Neural cell (in vitro differentiated cells): ENCODE results near the gene CNTNAP2. TPM values are rescaled to one million over a fixed set of nuclear protein-coding genes. Genes with fewer than 3 reads are reported as not detected.

ENCODE experiments used
- H2AFZ ChIP-seq: fragments of 200-600, 300-800 bp; sonication (generic), shearing (Covaris generic); 2 replicates; pipeline ENCODE4 v1.6.0; 2014; ENCODE audit warnings: low read depth, mild to moderate bottlenecking, antibody characterized with exemption, low read length, moderate library complexity
- H3F3A ChIP-seq: fragments of 200-600 bp; shearing (Covaris generic); 2 replicates; pipeline ENCODE4 v1.6.1; 2016; ENCODE audit warnings: mild to moderate bottlenecking, moderate library complexity, mixed read lengths, antibody characterized with exemption, low read length; ENCODE audit not compliant: insufficient read depth, poor library complexity, severe bottlenecking
- H3K27ac ChIP-seq: fragments of 200-600, 300-800 bp; sonication (generic), shearing (Covaris generic); 2 replicates; pipeline ENCODE4 v1.5.1; 2014; ENCODE audit warnings: mild to moderate bottlenecking, low read length, moderate library complexity
- H3K27me3 ChIP-seq: fragments of 300-800, 200-600 bp; sonication (generic), shearing (Covaris generic); 2 replicates; pipeline ENCODE4 v1.6.0; 2014; ENCODE audit warnings: mild to moderate bottlenecking, low read depth, low read length, moderate library complexity; ENCODE audit not compliant: insufficient read depth
- H3K36me3 ChIP-seq: fragments of 300-800, 200-600 bp; sonication (generic), shearing (Covaris generic); 2 replicates; pipeline ENCODE4 v1.5.1; 2014; ENCODE audit warnings: mild to moderate bottlenecking, antibody characterized with exemption, low read length, moderate library complexity; ENCODE audit not compliant: insufficient read depth
- H3K4me2 ChIP-seq: fragments of 300-800, 200-600 bp; sonication (generic), shearing (Covaris generic); 2 replicates; pipeline ENCODE4 v1.6.0; 2014; ENCODE audit warnings: mild to moderate bottlenecking, low read length
- H3K4me3 ChIP-seq: fragments of 300-800, 200-600 bp; sonication (generic), shearing (Covaris generic); 2 replicates; pipeline ENCODE4 v1.5.1; 2014; ENCODE audit warnings: mild to moderate bottlenecking, low read length, moderate library complexity
- H3K79me2 ChIP-seq: fragments of 200-600 bp; shearing (Covaris generic); replicated peaks from 2 replicates; pipeline ENCODE4 v1.6.0; 2014; ENCODE audit warnings: mild to moderate bottlenecking, low read length, moderate library complexity; ENCODE audit not compliant: insufficient read depth
- H3K9ac ChIP-seq: fragments of 300-800, 200-600 bp; sonication (generic), shearing (Covaris generic); 2 replicates; pipeline ENCODE4 v1.6.1; 2016; ENCODE audit warnings: mild to moderate bottlenecking, low read length, mixed read lengths
- H3K9me2 ChIP-seq: fragments of 200-600 bp; shearing (Covaris generic); 2 replicates; pipeline ENCODE4 v1.6.1; 2016; ENCODE audit warnings: mild to moderate bottlenecking, low read length, mixed read lengths; ENCODE audit not compliant: insufficient read depth
- H3K9me3 ChIP-seq: fragments of 200-600, 300-800 bp; sonication (generic), shearing (Covaris generic); 2 replicates; pipeline ENCODE4 v1.6.1; 2016; ENCODE audit warnings: mild to moderate bottlenecking, mixed run types, low read length, moderate library complexity, mixed read lengths
- H4K20me1 ChIP-seq: fragments of 200-600 bp; shearing (Covaris generic); 2 replicates; pipeline ENCODE4 v1.6.1; 2016; ENCODE audit warnings: mild to moderate bottlenecking, mixed run types; ENCODE audit not compliant: insufficient read depth
- EP300 ChIP-seq: fragments of 450-650 bp; conservative IDR thresholded peaks from 2 replicates; pipeline ENCODE4 v1.6.1; 2014; ENCODE audit warnings: antibody characterized with exemption, mild to moderate bottlenecking, moderate library complexity; ENCODE audit not compliant: poor library complexity, severe bottlenecking
- EZH2 ChIP-seq: fragments of 200-600, 300-800 bp; shearing (Covaris generic), sonication (generic); IDR thresholded peaks from 2 replicates; pipeline ENCODE4 v1.6.1; 2014; ENCODE audit warnings: antibody characterized with exemption, low read length, borderline replicate concordance, mild to moderate bottlenecking; ENCODE audit not compliant: insufficient read depth, poor library complexity, severe bottlenecking
- MXI1 ChIP-seq: fragments of 450-650 bp; conservative IDR thresholded peaks from 2 replicates; pipeline ENCODE4 v1.6.1; 2014; ENCODE audit warnings: antibody characterized with exemption, mild to moderate bottlenecking; ENCODE audit not compliant: poor library complexity, severe bottlenecking
- POLR2AphosphoS5 ChIP-seq: IDR thresholded peaks from 2 replicates; pipeline ENCODE4 v1.6.1; 2012
- RAD21 ChIP-seq: fragments of 450-650 bp; conservative IDR thresholded peaks from 2 replicates; pipeline ENCODE4 v1.6.1; 2014; ENCODE audit warnings: antibody characterized with exemption, mild to moderate bottlenecking, moderate library complexity
- SMC3 ChIP-seq: fragments of 450-650 bp; conservative IDR thresholded peaks from 2 replicates; pipeline ENCODE4 v1.6.1; 2014; ENCODE audit warnings: antibody characterized with exemption, mild to moderate bottlenecking, moderate library complexity; ENCODE audit not compliant: poor library complexity
- TAF1 ChIP-seq: IDR thresholded peaks from 2 replicates; pipeline ENCODE4 v1.6.1; 2012; ENCODE audit warnings: low read depth
- polyA plus RNA-seq: library from polyadenylated mRNA; depleted of rRNA; stranded (reverse); fragments of >200 nt; gene quantifications from 2 replicates; pipeline ENCODE4 v1.2.3, GENCODE V29; 2014
- TF ChIP-seq, protein P1 (sequence below): fragments of 450-650 bp; IDR thresholded peaks from 2 replicates; pipeline ENCODE4 v1.5.1; 2014; ENCODE audit warnings: antibody characterized with exemption, mild to moderate bottlenecking, moderate library complexity; ENCODE audit not compliant: poor library complexity, severe bottlenecking
- TF ChIP-seq, protein P2 (sequence below): IDR thresholded peaks from 2 replicates; pipeline ENCODE4 v1.6.1; 2012; ENCODE audit warnings: borderline replicate concordance

Gene CNTNAP2
- polyA plus RNA-seq, 1 donor from 2014 or later, result 276 TPM

DNA sequence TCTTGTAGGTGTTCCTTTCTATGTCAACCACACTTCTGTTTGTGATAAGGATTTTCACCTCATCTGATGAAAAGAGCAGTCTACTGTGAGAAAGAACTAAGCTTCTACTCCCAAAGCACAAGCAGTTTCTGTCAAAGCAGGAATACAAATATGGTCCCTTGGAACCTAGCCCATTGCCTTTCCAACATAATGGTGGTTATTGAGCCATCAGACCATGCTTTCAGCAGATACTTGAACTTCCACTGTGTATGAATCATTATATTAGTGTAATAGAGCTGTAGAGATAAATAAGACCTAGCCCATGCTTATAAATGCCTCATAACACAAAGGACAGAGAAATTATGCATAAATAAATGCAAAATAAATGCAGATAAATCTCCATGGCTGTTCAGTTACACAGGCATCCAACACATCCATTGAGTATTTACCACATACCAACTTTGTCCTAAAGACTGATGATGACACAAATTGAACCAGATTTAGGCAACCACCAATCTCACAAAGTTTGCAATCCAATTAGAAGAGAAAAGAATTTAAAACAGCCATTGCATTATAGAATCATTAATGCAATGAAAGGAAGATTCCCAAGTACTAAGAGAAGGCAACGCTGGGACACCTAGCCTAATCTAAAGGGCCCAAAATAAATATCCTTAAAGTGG is 1744.6 kb downstream of the CNTNAP2 start:
- TF ChIP-seq TAF1 (no peak), MXI1 (no peak), POLR2AphosphoS5 (no peak), EP300 (no peak), SMC3 (no peak), EZH2 (no peak), RAD21 (no peak)
- TF ChIP-seq, protein P1, sequence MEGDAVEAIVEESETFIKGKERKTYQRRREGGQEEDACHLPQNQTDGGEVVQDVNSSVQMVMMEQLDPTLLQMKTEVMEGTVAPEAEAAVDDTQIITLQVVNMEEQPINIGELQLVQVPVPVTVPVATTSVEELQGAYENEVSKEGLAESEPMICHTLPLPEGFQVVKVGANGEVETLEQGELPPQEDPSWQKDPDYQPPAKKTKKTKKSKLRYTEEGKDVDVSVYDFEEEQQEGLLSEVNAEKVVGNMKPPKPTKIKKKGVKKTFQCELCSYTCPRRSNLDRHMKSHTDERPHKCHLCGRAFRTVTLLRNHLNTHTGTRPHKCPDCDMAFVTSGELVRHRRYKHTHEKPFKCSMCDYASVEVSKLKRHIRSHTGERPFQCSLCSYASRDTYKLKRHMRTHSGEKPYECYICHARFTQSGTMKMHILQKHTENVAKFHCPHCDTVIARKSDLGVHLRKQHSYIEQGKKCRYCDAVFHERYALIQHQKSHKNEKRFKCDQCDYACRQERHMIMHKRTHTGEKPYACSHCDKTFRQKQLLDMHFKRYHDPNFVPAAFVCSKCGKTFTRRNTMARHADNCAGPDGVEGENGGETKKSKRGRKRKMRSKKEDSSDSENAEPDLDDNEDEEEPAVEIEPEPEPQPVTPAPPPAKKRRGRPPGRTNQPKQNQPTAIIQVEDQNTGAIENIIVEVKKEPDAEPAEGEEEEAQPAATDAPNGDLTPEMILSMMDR, result no peak
- TF ChIP-seq, protein P2, sequence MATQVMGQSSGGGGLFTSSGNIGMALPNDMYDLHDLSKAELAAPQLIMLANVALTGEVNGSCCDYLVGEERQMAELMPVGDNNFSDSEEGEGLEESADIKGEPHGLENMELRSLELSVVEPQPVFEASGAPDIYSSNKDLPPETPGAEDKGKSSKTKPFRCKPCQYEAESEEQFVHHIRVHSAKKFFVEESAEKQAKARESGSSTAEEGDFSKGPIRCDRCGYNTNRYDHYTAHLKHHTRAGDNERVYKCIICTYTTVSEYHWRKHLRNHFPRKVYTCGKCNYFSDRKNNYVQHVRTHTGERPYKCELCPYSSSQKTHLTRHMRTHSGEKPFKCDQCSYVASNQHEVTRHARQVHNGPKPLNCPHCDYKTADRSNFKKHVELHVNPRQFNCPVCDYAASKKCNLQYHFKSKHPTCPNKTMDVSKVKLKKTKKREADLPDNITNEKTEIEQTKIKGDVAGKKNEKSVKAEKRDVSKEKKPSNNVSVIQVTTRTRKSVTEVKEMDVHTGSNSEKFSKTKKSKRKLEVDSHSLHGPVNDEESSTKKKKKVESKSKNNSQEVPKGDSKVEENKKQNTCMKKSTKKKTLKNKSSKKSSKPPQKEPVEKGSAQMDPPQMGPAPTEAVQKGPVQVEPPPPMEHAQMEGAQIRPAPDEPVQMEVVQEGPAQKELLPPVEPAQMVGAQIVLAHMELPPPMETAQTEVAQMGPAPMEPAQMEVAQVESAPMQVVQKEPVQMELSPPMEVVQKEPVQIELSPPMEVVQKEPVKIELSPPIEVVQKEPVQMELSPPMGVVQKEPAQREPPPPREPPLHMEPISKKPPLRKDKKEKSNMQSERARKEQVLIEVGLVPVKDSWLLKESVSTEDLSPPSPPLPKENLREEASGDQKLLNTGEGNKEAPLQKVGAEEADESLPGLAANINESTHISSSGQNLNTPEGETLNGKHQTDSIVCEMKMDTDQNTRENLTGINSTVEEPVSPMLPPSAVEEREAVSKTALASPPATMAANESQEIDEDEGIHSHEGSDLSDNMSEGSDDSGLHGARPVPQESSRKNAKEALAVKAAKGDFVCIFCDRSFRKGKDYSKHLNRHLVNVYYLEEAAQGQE, result no peak
- H3K79me2 ChIP-seq, result no peaks in the 10 kb centered on the region
- H3K36me3 ChIP-seq, result no peaks in the 10 kb centered on the region
- no peak overlapping the region for H3K4me3 ChIP-seq
- H3K9me3 ChIP-seq, result no peaks in the 10 kb centered on the region
- H3K27ac ChIP-seq, result no peak overlapping the region
- H3K27me3 ChIP-seq, result no peaks in the 10 kb centered on the region
- no peaks in the 10 kb centered on the region for H3K9me2 ChIP-seq
- no peaks in the 10 kb centered on the region for H3F3A ChIP-seq
- H3K4me2 ChIP-seq, result no peak overlapping the region
- no peak overlapping the region for H3K9ac ChIP-seq
- H4K20me1 ChIP-seq, result no peaks in the 10 kb centered on the region
- H2AFZ ChIP-seq, result no peak overlapping the region

- Histone ChIP-seq H3K9me2 (no peaks in the 10 kb centered on the region), H3K4me3 (no peak overlapping the region), H2AFZ (no peak overlapping the region), H3K36me3 (no peaks in the 10 kb centered on the region), H4K20me1 (no peaks in the 10 kb centered on the region), H3F3A (no peaks in the 10 kb centered on the region), H3K4me2 (no peak overlapping the region), H3K9me3 (no peaks in the 10 kb centered on the region), H3K27me3 (no peaks in the 10 kb centered on the region), H3K79me2 (no peaks in the 10 kb centered on the region), H3K27ac (no peak overlapping the region), H3K9ac (no peak overlapping the region)
- TF ChIP-seq RAD21 (no peak), TAF1 (no peak), POLR2AphosphoS5 (no peak), SMC3 (no peak), MXI1 (no peak), EP300 (no peak), EZH2 (no peak)
- TF ChIP-seq, protein P2, result no peak
- TF ChIP-seq, protein P1, result no peak
Observed at GRCh38 chr7:147861945-147862344, 1745.3 kb downstream of the CNTNAP2 start.
